ENCODE results near the gene SNED1. TPM values are rescaled to one million over a fixed set of nuclear protein-coding genes. Genes with fewer than 3 reads are reported as not detected.

Gene SNED1
- total RNA-seq, 3 donors from 2014 or later, result 27.1 to 46.9 (median 35.2) TPM

DNA sequence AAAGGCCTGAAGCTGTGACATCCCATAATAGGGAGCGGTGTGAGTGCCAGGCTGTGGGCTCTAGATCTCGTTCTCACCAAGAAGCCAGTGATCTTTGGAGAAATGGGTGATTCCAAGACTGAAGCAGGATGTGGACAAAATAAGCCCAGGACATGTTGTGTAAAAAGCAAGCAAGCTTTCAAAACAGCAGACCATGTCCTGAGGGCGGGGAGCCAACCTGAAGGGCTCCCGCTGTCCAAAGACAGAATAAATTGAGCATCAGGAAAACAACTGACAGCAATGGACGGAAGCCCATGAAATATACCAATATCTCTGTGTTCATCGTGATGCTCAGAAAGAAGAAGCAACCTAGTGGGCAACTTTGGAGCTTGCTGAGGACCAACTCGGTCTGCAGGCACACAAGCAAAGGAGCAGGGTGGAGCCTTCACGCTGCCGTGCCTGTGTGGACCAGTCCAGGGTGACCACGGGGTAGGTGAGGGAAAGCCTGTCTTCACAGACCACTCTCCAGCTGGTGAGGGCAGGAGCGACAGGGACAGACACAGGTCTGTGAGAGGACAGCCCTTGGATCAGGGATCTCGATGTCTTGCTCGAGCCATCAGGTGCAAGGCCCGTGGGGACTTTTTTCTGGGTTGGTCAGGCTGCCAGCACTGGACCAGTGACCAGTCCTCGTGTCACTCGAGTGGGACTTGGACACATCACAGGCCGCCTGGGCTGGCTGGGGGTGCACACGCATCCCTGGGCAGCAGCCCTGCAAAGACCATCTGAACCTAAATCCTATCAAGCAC is 82.2 kb downstream of the SNED1 start:
- H3K36me3 ChIP-seq, result no peaks in the 10 kb centered on the region
- no peak for DNase-seq (ENCODE audit: low spot score in 2 of 2)
- peak overlapping the region in 1 of 2 donors; percentile 0 for H3K27ac ChIP-seq
- intact Hi-C loops (cut with DNase I; ENCODE audit: low total_unique reads), result no loop called here
- no peaks in the 10 kb centered on the region for H3K4me1 ChIP-seq
- H3K9me3 ChIP-seq, result no peaks in the 10 kb centered on the region
- H3K27me3 ChIP-seq, result no peaks in the 10 kb centered on the region
- TF ChIP-seq POLR2AphosphoS5 (IDR thresholded peaks at IDR 0.05) (peak in 1 of 3 donors; percentile 7), POLR2A (IDR thresholded peaks at IDR 0.05) (no peak)
- TF ChIP-seq, protein P1, sequence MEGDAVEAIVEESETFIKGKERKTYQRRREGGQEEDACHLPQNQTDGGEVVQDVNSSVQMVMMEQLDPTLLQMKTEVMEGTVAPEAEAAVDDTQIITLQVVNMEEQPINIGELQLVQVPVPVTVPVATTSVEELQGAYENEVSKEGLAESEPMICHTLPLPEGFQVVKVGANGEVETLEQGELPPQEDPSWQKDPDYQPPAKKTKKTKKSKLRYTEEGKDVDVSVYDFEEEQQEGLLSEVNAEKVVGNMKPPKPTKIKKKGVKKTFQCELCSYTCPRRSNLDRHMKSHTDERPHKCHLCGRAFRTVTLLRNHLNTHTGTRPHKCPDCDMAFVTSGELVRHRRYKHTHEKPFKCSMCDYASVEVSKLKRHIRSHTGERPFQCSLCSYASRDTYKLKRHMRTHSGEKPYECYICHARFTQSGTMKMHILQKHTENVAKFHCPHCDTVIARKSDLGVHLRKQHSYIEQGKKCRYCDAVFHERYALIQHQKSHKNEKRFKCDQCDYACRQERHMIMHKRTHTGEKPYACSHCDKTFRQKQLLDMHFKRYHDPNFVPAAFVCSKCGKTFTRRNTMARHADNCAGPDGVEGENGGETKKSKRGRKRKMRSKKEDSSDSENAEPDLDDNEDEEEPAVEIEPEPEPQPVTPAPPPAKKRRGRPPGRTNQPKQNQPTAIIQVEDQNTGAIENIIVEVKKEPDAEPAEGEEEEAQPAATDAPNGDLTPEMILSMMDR (IDR thresholded peaks at IDR 0.05), result no peak
- no peak overlapping the region for H3K4me3 ChIP-seq

DNA sequence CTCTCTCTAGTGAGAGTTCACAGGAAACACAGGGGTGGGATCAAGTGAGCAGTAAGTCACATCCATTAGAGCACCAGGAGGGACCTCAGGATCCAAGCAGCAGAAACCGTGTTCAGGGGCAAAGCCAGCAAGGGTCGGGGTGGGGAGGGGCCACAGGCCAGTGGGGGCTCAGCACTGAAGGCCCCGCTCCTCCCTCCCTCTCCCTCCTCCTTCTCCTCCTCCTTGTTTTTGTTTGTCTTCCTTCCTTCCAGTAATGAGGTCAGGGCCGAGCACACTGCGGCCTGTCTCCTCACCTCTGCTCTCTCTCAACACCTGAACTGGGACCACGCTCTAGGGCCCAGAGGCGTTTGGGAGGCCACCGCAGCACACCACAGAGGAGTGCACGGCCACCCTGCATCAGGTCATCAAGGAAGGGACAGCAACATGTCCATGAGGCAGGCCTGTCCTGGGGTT is 82.8 kb downstream of the SNED1 start:
- Histone ChIP-seq H3K4me1 (no peaks in the 10 kb centered on the region), H3K27me3 (no peaks in the 10 kb centered on the region), H3K9me3 (no peaks in the 10 kb centered on the region), H3K4me3 (no peak overlapping the region), H3K36me3 (no peaks in the 10 kb centered on the region), H3K27ac (peak overlapping the region in 1 of 2 donors; percentile 0)
- no peak for TF ChIP-seq POLR2AphosphoS5 (IDR thresholded peaks at IDR 0.05)
- TF ChIP-seq, protein P1 (IDR thresholded peaks at IDR 0.05), result no peak
- no peak for TF ChIP-seq POLR2A (IDR thresholded peaks at IDR 0.05)
- intact Hi-C loops (cut with DNase I; ENCODE audit: low total_unique reads), result no loop called here
- no peak for DNase-seq (ENCODE audit: low spot score in 2 of 2)

DNA sequence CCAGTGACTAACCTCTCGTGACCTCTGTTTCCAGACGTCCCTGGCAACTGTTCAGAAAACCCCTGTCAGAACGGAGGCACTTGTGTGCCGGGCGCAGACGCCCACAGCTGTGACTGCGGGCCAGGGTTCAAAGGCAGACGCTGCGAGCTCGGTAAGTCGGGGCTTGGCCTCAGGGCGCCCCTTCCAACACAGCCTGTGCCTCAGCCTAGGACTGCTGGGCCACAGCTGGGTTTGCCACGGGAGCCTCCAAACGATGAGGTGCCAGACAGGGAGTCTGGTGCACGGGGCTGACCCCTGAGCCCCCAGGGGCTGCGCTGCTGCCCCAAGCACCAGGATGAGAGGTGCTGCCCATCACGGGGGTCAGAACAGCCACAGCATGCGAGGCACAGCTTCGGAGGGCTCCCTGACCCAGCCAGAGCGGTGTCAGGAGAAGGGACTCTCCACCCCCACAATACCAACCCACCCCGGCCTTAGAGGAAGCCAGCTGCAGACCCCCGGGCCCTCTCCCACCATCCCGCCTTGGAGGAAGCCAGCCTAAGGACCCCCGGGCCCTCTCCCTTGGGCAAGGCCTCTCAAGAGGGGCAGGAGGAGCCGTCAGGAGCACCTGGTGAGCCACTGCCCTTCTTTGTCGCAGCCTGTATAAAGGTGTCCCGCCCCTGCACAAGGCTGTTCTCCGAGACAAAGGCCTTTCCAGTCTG is 83.4 kb downstream of the SNED1 start:
- H3K4me1 ChIP-seq, result no peaks in the 10 kb centered on the region
- no peak for DNase-seq (ENCODE audit: low spot score in 2 of 2)
- no peak overlapping the region for H3K4me3 ChIP-seq
- no peaks in the 10 kb centered on the region for H3K27me3 ChIP-seq
- intact Hi-C loops (cut with DNase I; ENCODE audit: low total_unique reads), result no loop called here
- TF ChIP-seq POLR2AphosphoS5 (IDR thresholded peaks at IDR 0.05) (no peak), POLR2A (IDR thresholded peaks at IDR 0.05) (no peak)
- TF ChIP-seq, protein P1 (IDR thresholded peaks at IDR 0.05), result no peak
- no peaks in the 10 kb centered on the region for H3K9me3 ChIP-seq
- no peaks in the 10 kb centered on the region for H3K36me3 ChIP-seq
- no peak overlapping the region for H3K27ac ChIP-seq

DNA sequence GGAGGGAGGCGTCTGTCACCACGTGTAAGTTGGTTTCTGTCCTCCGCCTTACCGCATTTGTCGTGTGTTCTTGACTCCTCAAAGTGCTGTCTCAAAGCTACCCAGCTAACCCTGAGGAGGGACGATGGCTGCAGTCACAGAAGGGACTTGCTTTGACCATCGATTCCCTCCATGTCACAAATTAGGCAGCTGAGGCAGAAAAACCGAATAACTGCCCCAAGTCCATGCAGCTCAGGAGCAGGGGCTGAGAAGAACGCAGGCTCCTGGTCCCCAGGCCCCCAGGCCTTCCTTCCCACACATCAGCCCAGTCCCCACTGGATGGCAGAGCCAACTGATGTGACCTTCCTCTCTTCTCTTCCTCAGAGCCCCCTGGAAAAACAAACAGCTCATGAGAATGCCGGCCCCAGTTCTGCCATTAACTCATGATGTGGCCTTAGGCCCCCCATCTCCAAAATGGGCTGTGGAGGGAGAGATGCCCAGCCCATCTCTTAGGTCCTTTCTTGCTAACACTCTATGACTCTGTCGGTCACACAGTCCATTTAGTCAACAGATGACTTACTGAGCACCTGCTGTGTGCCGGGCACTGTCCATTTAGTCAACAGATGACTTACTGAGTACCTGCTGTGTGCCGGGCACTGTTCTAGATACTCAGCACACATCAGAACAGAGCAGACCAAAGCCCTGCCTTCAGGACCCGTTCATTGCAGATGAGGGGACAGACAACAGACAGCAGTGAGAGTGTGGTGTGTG is 84.1 kb downstream of the SNED1 start:
- no peak for TF ChIP-seq POLR2AphosphoS5 (IDR thresholded peaks at IDR 0.05)
- TF ChIP-seq, protein P1 (IDR thresholded peaks at IDR 0.05), result no peak
- TF ChIP-seq POLR2A (IDR thresholded peaks at IDR 0.05), result no peak
- no peaks in the 10 kb centered on the region for H3K4me1 ChIP-seq
- H3K9me3 ChIP-seq, result no peaks in the 10 kb centered on the region
- no peaks in the 10 kb centered on the region for H3K36me3 ChIP-seq
- intact Hi-C loops (cut with DNase I; ENCODE audit: low total_unique reads), result no loop called here
- no peaks in the 10 kb centered on the region for H3K27me3 ChIP-seq
- no peak for DNase-seq (ENCODE audit: low spot score in 2 of 2)
- H3K27ac ChIP-seq, result no peak overlapping the region
- no peak overlapping the region for H3K4me3 ChIP-seq

Data from breast epithelium (tissue), 4 donors.